Mesenchymal stem cell (in vitro differentiated cells and primary cell): ENCODE data around the gene KIAA1671.
"Not testable (repeated sequence)": the region's sequence is repeated elsewhere in the genome, so short reads cannot be mapped to it uniquely, and the experiment has no call there.

Source experiments
- DNase-seq: peaks from one replicate; pipeline ENCODE4 v3.0.0-alpha.2; 2013
- H2AFZ ChIP-seq: one replicate; pipeline ENCODE4 v1.6.1; 2013; ENCODE audit warnings: low read depth, mild to moderate bottlenecking, control low read depth, inconsistent platforms, low read length, moderate library complexity
- H2AK5ac ChIP-seq: 2 replicates; pipeline ENCODE4 v1.6.1; 2013; ENCODE audit warnings: low read length, moderate library complexity, mild to moderate bottlenecking, inconsistent platforms; ENCODE audit not compliant: severe bottlenecking
- H2BK120ac ChIP-seq: one replicate; pipeline ENCODE4 v1.6.1; 2013; ENCODE audit warnings: low read depth, mild to moderate bottlenecking, inconsistent platforms, low read length, moderate library complexity
- H2BK12ac ChIP-seq, 2 experiments: one replicate each; pipeline ENCODE4 v1.6.1; 2013; ENCODE audit warnings: inconsistent platforms in 2 of 2, low read length in 2 of 2, mild to moderate bottlenecking in 2 of 2, moderate library complexity in 2 of 2, control low read depth in 1 of 2
- H2BK15ac ChIP-seq: one replicate; pipeline ENCODE4 v1.6.1; 2013; ENCODE audit warnings: mild to moderate bottlenecking, low read depth, inconsistent platforms; ENCODE audit not compliant: poor library complexity, severe bottlenecking
- H2BK5ac ChIP-seq: 2 replicates; pipeline ENCODE4 v1.6.1; 2013; ENCODE audit warnings: low read depth, mild to moderate bottlenecking, low read length, control low read depth, inconsistent platforms; ENCODE audit not compliant: poor library complexity, severe bottlenecking
- H3K14ac ChIP-seq, 2 experiments: one replicate each; pipeline ENCODE4 v1.6.1; 2013; ENCODE audit warnings: inconsistent platforms in 2 of 2, low read length in 2 of 2, control low read depth in 1 of 2, mild to moderate bottlenecking in 1 of 2, moderate library complexity in 1 of 2
- H3K18ac ChIP-seq, 2 experiments: one replicate each; pipeline ENCODE4 v1.6.1; 2013; ENCODE audit warnings: inconsistent platforms in 2 of 2, low read length in 2 of 2, control low read depth in 1 of 2, low read depth in 1 of 2, mild to moderate bottlenecking in 1 of 2
- H3K23ac ChIP-seq, 2 experiments: one replicate each; pipeline ENCODE4 v1.6.1; 2013; ENCODE audit warnings: inconsistent platforms in 2 of 2, low read length in 2 of 2, mild to moderate bottlenecking in 2 of 2, moderate library complexity in 2 of 2, control low read depth in 1 of 2
- H3K27ac ChIP-seq: 2 replicates; pipeline ENCODE4 v1.5.1; 2013; ENCODE audit warnings: mild to moderate bottlenecking, moderate library complexity, low read length, control low read depth, inconsistent platforms; ENCODE audit not compliant: poor library complexity, severe bottlenecking
- H3K27me3 ChIP-seq, 2 experiments: 2 replicates each; pipeline versions ENCODE4 v1.6.1 to v1.7.0; 2013; ENCODE audit warnings: low read length in 2 of 2, mild to moderate bottlenecking in 2 of 2, moderate library complexity in 2 of 2, control low read depth in 1 of 2, inconsistent platforms in 1 of 2; ENCODE audit not compliant: control insufficient read depth in 1 of 2, insufficient read depth in 1 of 2
- H3K36me3 ChIP-seq, 2 experiments: 2 replicates each; pipeline versions ENCODE4 v1.6.1 to v1.7.0; 2013; ENCODE audit warnings: low read length in 2 of 2, control low read depth in 1 of 2, inconsistent platforms in 1 of 2, low read depth in 1 of 2, mild to moderate bottlenecking in 1 of 2; ENCODE audit not compliant: insufficient read depth in 2 of 2, control insufficient read depth in 1 of 2
- H3K4ac ChIP-seq, 2 experiments: one replicate each; pipeline ENCODE4 v1.6.1; 2013; ENCODE audit warnings: inconsistent platforms in 2 of 2, low read length in 2 of 2, mild to moderate bottlenecking in 2 of 2, moderate library complexity in 2 of 2, control low read depth in 1 of 2, low read depth in 1 of 2
- H3K4me1 ChIP-seq: 2 replicates; pipeline ENCODE4 v1.6.1; 2013; ENCODE audit warnings: low read depth, low read length, control low read depth; ENCODE audit not compliant: control insufficient read depth, insufficient read depth
- H3K4me2 ChIP-seq: 2 replicates; pipeline ENCODE4 v1.6.1; 2013; ENCODE audit warnings: low read length, mild to moderate bottlenecking, inconsistent platforms; ENCODE audit not compliant: poor library complexity, severe bottlenecking
- H3K4me3 ChIP-seq, 2 experiments: 2 replicates each; pipeline versions ENCODE4 v1.5.1 to v1.7.0; 2013; ENCODE audit warnings: low read length in 2 of 2, mild to moderate bottlenecking in 2 of 2, control low read depth in 1 of 2, low read depth in 1 of 2; ENCODE audit not compliant: insufficient read depth in 1 of 2
- H3K79me1 ChIP-seq: replicated peaks from 2 replicates; pipeline ENCODE4 v1.6.1; 2013; ENCODE audit warnings: mild to moderate bottlenecking, control low read depth, low read length, inconsistent platforms; ENCODE audit not compliant: poor library complexity, severe bottlenecking
- H3K9ac ChIP-seq: 2 replicates; pipeline ENCODE4 v1.7.0; 2013; ENCODE audit warnings: mild to moderate bottlenecking, low read length, moderate library complexity
- H3K9me3 ChIP-seq: 2 replicates; pipeline ENCODE4 v1.7.0; 2013; ENCODE audit warnings: mild to moderate bottlenecking, low read length; ENCODE audit not compliant: control insufficient read depth
- H4K8ac ChIP-seq: one replicate; pipeline ENCODE4 v1.6.1; 2013; ENCODE audit warnings: inconsistent platforms, mild to moderate bottlenecking, low read length, moderate library complexity
- H4K91ac ChIP-seq: one replicate; pipeline ENCODE4 v1.6.1; 2013; ENCODE audit warnings: mild to moderate bottlenecking, low read length, inconsistent platforms
- WGBS: methylation state at CpG from one replicate; pipeline ENCODE4 v1.1.7; 2013; ENCODE audit warnings: mixed read lengths; 5-methylcytosine and 5-hydroxymethylcytosine counted together

KIAA1671 gene

GRCh38 chr22:25203082-25203481 is 250.6 kb downstream of the KIAA1671 start:
- no peak for DNase-seq
- Histone ChIP-seq H3K27ac (no peak overlapping the region), H3K4me2 (no peak overlapping the region), H3K4me1 (no peaks in the 10 kb centered on the region), H2BK120ac (no peak overlapping the region), H3K27me3 (peaks cover 0 to 5% of the 10 kb centered on the region in 2 experiments), H4K8ac (no peak overlapping the region), H3K9ac (no peak overlapping the region), H3K4me3 (no peak overlapping the region), H3K14ac (no peak overlapping the region), H2AFZ (no peak overlapping the region), H3K18ac (no peak overlapping the region), H3K4ac (no peak overlapping the region), H3K9me3 (no peaks in the 10 kb centered on the region), H2BK12ac (no peak overlapping the region), H2AK5ac (no peak overlapping the region), H2BK15ac (no peak overlapping the region), H2BK5ac (no peak overlapping the region), H3K23ac (no peak overlapping the region), H4K91ac (no peak overlapping the region), H3K36me3 (peaks cover 0 to 2% of the 10 kb centered on the region in 2 experiments), H3K79me1 (no peaks in the 10 kb centered on the region)
- 97% methylated on average over 3 of the region's 4 CpGs for WGBS

- H3K79me1 ChIP-seq, H2BK15ac ChIP-seq, H3K9ac ChIP-seq, H3K4ac ChIP-seq, H3K4me1 ChIP-seq, H3K9me3 ChIP-seq, H3K36me3 ChIP-seq, H3K18ac ChIP-seq, H2AFZ ChIP-seq, H4K91ac ChIP-seq, H2AK5ac ChIP-seq, H3K4me2 ChIP-seq, H3K23ac ChIP-seq, H3K27me3 ChIP-seq, H2BK5ac ChIP-seq, H2BK120ac ChIP-seq, H3K14ac ChIP-seq, H4K8ac ChIP-seq, H3K27ac ChIP-seq, H3K4me3 ChIP-seq, H2BK12ac ChIP-seq, DNase-seq: not testable (repeated sequence)
- WGBS = 86% methylated on average over 5 of the region's 7 CpGs
Measured at GRCh38 chr22:25204547-25204946, 252.0 kb downstream of the KIAA1671 start.

- Histone ChIP-seq H2BK12ac (no peak overlapping the region), H3K4me2 (no peak overlapping the region), H3K14ac (no peak overlapping the region), H3K9me3 (no peaks in the 10 kb centered on the region), H2BK120ac (no peak overlapping the region), H3K27me3 (peaks cover 0 to 3% of the 10 kb centered on the region in 2 experiments), H4K8ac (no peak overlapping the region), H2AFZ (no peak overlapping the region), H4K91ac (no peak overlapping the region), H2BK15ac (no peak overlapping the region), H3K4me3 (no peak overlapping the region), H3K23ac (no peak overlapping the region), H3K18ac (no peak overlapping the region), H3K9ac (no peak overlapping the region), H3K27ac (no peak overlapping the region), H2AK5ac (no peak overlapping the region), H3K4ac (no peak overlapping the region), H3K79me1 (no peaks in the 10 kb centered on the region), H3K36me3 (peaks cover 0 to 2% of the 10 kb centered on the region in 2 experiments), H3K4me1 (no peaks in the 10 kb centered on the region), H2BK5ac (no peak overlapping the region)
- no peak for DNase-seq
- no CpG with 5 or more reads among the region's 1 CpG for WGBS
Measured at GRCh38 chr22:25205847-25206246, 253.3 kb downstream of the KIAA1671 start.

- no peak overlapping the region for H3K9ac ChIP-seq
- H3K27ac ChIP-seq = no peak overlapping the region
- H3K4me2 ChIP-seq = no peak overlapping the region
- no peak overlapping the region for H3K14ac ChIP-seq
- no peak overlapping the region for H3K18ac ChIP-seq
- no peak overlapping the region for H2BK120ac ChIP-seq
- no peaks in the 10 kb centered on the region for H3K4me1 ChIP-seq
- H3K23ac ChIP-seq = no peak overlapping the region
- H3K4me3 ChIP-seq = no peak overlapping the region
- no peak overlapping the region for H2BK15ac ChIP-seq
- no peak for DNase-seq
- H3K4ac ChIP-seq = no peak overlapping the region
- H2AK5ac ChIP-seq = no peak overlapping the region
- H3K27me3 ChIP-seq = peaks cover 0 to 6% of the 10 kb centered on the region in 2 experiments
- H2AFZ ChIP-seq = no peak overlapping the region
- no peak overlapping the region for H2BK5ac ChIP-seq
- H3K79me1 ChIP-seq = no peaks in the 10 kb centered on the region
- 95% methylated on average over 18 of the region's 21 CpGs for whole genome bisulfite sequencing
- H4K8ac ChIP-seq = no peak overlapping the region
- H3K36me3 ChIP-seq = no peaks in the 10 kb centered on the region
- H2BK12ac ChIP-seq = no peak overlapping the region
- H3K9me3 ChIP-seq = no peaks in the 10 kb centered on the region
- H4K91ac ChIP-seq = no peak overlapping the region
Measured at GRCh38 chr22:25206998-25207397, 254.5 kb downstream of the KIAA1671 start.
